ENCODE results near the gene HMGN2.

The HMGN2 gene

DNA sequence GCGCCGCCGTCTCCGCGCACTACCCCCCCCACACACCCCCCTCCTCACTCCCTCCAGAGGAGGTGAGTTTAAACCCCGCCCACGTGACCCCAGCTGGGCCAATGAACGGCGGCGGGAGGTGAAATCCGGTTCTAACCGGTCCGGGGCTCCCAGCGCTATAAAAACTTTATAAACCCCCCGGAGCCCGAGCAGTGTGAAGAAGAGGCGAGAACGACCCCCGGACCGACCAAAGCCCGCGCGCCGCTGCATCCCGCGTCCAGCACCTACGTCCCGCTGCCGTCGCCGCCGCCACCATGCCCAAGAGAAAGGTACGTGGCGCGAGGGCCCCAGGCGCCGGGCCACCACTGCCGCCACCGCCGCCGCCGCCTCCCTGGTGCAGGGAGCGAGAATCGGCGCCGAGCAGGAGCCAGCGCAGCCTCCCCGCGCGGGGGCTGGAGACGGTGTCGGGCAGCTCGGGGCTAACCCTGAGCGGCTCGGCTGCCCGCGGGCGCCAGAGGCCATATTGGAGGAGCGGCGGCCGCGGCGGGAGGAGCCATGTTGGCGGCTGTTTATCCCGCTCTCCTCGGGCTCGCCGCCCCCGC is at the start of gene HMGN2:
TSS of gene HMGN2 (plus strand) at position 121 of the 581 bp plus-strand sequence. CDS start at position 294, 173 bp downstream.
- Mint-ChIP-seq H3K9me3 (no peaks in the 10 kb centered on the region), H3K36me3 (peaks cover 54 to 60% of the 10 kb centered on the region in 2 donors), H3K4me3 (peak within 1 kb of the TSS; percentile 88 to 95), H3K4me1 (peaks cover 33 to 69% of the 10 kb centered on the region in 2 donors), H3K27ac (peak within 1 kb of the TSS; percentile 98), H3K27me3 (no peaks in the 10 kb centered on the region)
- DNase-seq (peak; percentile 81), ATAC-seq (replicated peaks) (peak; percentile 76 to 77)

DNA sequence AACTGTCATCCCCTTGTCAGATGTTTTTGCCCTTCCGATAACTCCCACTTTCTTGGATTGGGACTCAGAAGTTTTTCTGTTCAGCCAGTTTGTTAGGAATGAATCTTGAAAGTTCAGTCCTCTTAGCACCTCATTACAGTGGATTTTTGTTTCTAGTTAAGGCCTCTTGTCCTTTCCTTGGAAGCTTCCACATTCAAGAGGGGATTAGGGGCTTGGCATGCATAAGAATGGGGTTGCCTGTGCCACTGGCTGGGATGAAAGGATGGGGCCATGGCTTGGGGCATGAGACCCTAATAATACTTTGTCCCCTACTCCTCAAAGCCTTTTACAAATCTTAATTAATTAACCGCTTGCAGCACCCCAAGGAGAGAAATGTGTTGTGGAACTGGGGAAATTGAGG is 42.5 kb upstream of the HMGN2 start:
- no peak for DNase-seq
- Mint-ChIP-seq H3K9me3 (no peaks in the 10 kb centered on the region), H3K27ac (no peak overlapping the region), H3K4me3 (peak overlapping the region in 1 of 2 donors; percentile 17), H3K27me3 (peaks cover 0 to 15% of the 10 kb centered on the region in 2 donors), H3K36me3 (peaks cover 6 to 13% of the 10 kb centered on the region in 2 donors), H3K4me1 (peaks cover 12 to 32% of the 10 kb centered on the region in 2 donors)
- no peak for ATAC-seq (replicated peaks)

- Mint-ChIP-seq H3K4me1 (peaks cover 12 to 32% of the 10 kb centered on the region in 2 donors), H3K4me3 (peak within 1 kb of the TSS; percentile 93), H3K9me3 (no peaks in the 10 kb centered on the region), H3K36me3 (peaks cover 10 to 16% of the 10 kb centered on the region in 2 donors), H3K27ac (peak within 1 kb of the TSS; percentile 96), H3K27me3 (no peaks in the 10 kb centered on the region)
- DNase-seq = peak; percentile 99
- peak; percentile 96 to 97 for ATAC-seq (replicated peaks)
These were observed 40.1 kb upstream of the HMGN2 start, which contains the start of gene DHDDS for GRCh38 chr1:26431979-26432695. Gene DHDDS, plus strand, starts transcription at chr1:26432321. Its CDS starts 625 bp downstream, at chr1:26432946.

- Mint-ChIP-seq H3K36me3 (peaks cover 10 to 16% of the 10 kb centered on the region in 2 donors), H3K4me1 (peaks cover 12 to 32% of the 10 kb centered on the region in 2 donors), H3K27ac (no peak overlapping the region), H3K4me3 (peak overlapping the region; percentile 93), H3K9me3 (no peaks in the 10 kb centered on the region), H3K27me3 (no peaks in the 10 kb centered on the region)
- no peak for DNase-seq
- no peak for ATAC-seq (replicated peaks)
These were observed 39.4 kb upstream of the HMGN2 start for GRCh38 chr1:26432793-26433192.

DNA sequence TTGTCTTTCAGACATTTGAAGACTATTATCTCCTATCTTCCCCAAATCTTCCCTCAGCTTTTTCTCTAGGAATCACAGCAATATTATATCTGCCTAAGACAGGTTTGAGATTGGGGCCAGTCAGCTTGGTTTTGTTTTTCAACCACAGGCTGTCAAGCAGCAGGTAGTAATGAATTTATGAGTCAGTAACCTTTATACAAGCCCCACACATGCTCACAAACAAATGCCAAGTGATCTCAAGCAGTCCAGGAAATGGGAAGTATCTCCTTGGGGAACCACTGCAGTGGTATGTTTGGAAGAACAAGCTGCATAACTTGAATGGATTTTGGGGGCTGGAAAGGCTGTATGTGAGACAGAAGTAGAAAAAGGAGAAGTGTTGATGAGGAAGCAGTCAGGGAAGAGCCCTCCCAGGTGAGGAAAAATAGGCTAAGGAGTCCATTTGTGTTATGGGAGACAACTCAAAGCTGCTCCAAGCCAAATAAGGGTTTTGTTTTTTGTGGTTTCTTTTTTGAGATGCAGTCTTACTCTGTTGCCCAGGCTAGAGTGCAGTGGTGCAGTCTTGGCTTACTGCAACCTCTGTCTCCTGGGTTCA is 38.0 kb upstream of the HMGN2 start:
- Mint-ChIP-seq H3K27me3 (no peaks in the 10 kb centered on the region), H3K4me1 (peaks cover 13 to 32% of the 10 kb centered on the region in 2 donors), H3K9me3 (no peaks in the 10 kb centered on the region), H3K36me3 (peaks cover 21 to 29% of the 10 kb centered on the region in 2 donors), H3K27ac (no peak overlapping the region), H3K4me3 (peak overlapping the region in 1 of 2 donors; percentile 26)
- DNase-seq (no peak), ATAC-seq (replicated peaks) (peak in 1 of 2 donors; percentile 22)

DNA sequence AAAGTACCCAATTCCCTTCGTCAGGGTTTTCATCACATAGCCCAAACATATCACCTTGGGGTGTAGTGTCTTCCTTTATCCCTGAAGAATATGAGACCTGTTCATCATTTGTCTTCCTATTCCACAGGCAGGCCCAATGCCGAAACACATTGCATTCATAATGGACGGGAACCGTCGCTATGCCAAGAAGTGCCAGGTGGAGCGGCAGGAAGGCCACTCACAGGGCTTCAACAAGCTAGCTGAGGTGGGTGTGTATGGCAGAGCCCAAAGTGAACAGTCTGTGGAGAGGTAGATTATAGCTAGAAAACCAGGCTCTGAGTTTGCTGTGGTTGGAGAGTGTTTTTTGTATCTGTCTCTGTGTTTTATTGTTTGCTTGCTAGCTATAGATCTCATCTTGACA is 34.2 kb upstream of the HMGN2 start:
- DNase-seq = no peak
- ATAC-seq (replicated peaks) = no peak
- Mint-ChIP-seq H3K4me3 (no peak overlapping the region), H3K27ac (no peak overlapping the region), H3K9me3 (no peaks in the 10 kb centered on the region), H3K27me3 (no peaks in the 10 kb centered on the region), H3K36me3 (peaks cover 43 to 44% of the 10 kb centered on the region in 2 donors), H3K4me1 (peaks cover 7 to 16% of the 10 kb centered on the region in 2 donors)

- peaks cover 53 to 59% of the 10 kb centered on the region in 2 donors for H3K36me3 Mint-ChIP-seq
- H3K4me3 Mint-ChIP-seq = no peak overlapping the region
- ATAC-seq (replicated peaks) (no peak), DNase-seq (no peak)
- H3K27me3 Mint-ChIP-seq = no peaks in the 10 kb centered on the region
- H3K27ac Mint-ChIP-seq = no peak overlapping the region
- peaks cover 0 to 1% of the 10 kb centered on the region in 2 donors for H3K4me1 Mint-ChIP-seq
- H3K9me3 Mint-ChIP-seq = no peaks in the 10 kb centered on the region
These were observed 32.0 kb upstream of the HMGN2 start for GRCh38 chr1:26440259-26440658.

DNA sequence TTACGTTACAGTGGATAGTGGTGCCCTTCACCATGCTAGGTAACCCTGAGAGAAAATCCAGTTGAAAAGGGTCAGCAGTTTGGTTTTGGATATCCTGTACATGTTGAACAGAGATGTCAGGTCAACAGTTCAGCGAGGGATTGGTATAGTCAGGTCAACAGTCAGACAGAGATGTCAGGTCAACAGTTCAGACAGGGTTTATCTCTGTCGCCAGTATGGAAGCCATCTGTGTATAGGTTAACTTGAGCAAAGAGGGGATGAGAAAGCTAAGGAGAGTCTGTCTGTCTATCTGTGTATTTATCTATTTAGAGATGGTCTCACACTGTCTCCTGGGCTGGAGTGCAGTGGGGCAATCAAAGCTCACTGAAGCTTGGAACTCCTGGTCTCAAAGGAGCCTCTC is 22.4 kb upstream of the HMGN2 start:
- no peak for ATAC-seq (replicated peaks)
- no peaks in the 10 kb centered on the region for H3K9me3 Mint-ChIP-seq

GRCh38 chr1:26450908-26451307 is 21.3 kb upstream of the HMGN2 start:
- no peak for ATAC-seq (replicated peaks)
- Mint-ChIP-seq H3K4me1 (peaks cover 4 to 9% of the 10 kb centered on the region in 2 donors), H3K36me3 (peaks cover 46 to 60% of the 10 kb centered on the region in 2 donors), H3K27ac (no peak overlapping the region), H3K27me3 (no peaks in the 10 kb centered on the region), H3K4me3 (no peak overlapping the region), H3K9me3 (no peaks in the 10 kb centered on the region)
- no peak for DNase-seq

More for the DNA sequence above, 22.4 kb upstream of the HMGN2 start:
- Mint-ChIP-seq H3K36me3 (peaks cover 46 to 60% of the 10 kb centered on the region in 2 donors), H3K27ac (no peak overlapping the region), H3K4me1 (peaks cover 4 to 9% of the 10 kb centered on the region in 2 donors), H3K4me3 (no peak overlapping the region), H3K27me3 (no peaks in the 10 kb centered on the region)
- DNase-seq = no peak

- Mint-ChIP-seq H3K4me3 (no peak overlapping the region), H3K36me3 (peaks cover 37 to 50% of the 10 kb centered on the region in 2 donors), H3K4me1 (peaks cover 1 to 2% of the 10 kb centered on the region in 2 donors), H3K9me3 (no peaks in the 10 kb centered on the region), H3K27ac (no peak overlapping the region), H3K27me3 (no peaks in the 10 kb centered on the region)
- ATAC-seq (replicated peaks) (no peak), DNase-seq (no peak)
These were observed 19.6 kb upstream of the HMGN2 start for GRCh38 chr1:26452459-26453183.

GRCh38 chr1:26459148-26459547 is 13.1 kb upstream of the HMGN2 start:
- Mint-ChIP-seq H3K4me3 (no peak overlapping the region), H3K4me1 (no peaks in the 10 kb centered on the region), H3K27ac (no peak overlapping the region), H3K9me3 (no peaks in the 10 kb centered on the region), H3K36me3 (peaks cover 38 to 43% of the 10 kb centered on the region in 2 donors), H3K27me3 (no peaks in the 10 kb centered on the region)
- no peak for DNase-seq
- no peak for ATAC-seq (replicated peaks)

- peaks cover 39 to 43% of the 10 kb centered on the region in 2 donors for H3K36me3 Mint-ChIP-seq
- DNase-seq (no peak), ATAC-seq (replicated peaks) (no peak)
- H3K27me3 Mint-ChIP-seq = no peaks in the 10 kb centered on the region
- no peak overlapping the region for H3K27ac Mint-ChIP-seq
- H3K4me1 Mint-ChIP-seq = peaks cover 0 to under 1% of the 10 kb centered on the region in 2 donors
- no peaks in the 10 kb centered on the region for H3K9me3 Mint-ChIP-seq
- H3K4me3 Mint-ChIP-seq = no peak overlapping the region
These were observed 12.6 kb upstream of the HMGN2 start for GRCh38 chr1:26459573-26460031.

DNA sequence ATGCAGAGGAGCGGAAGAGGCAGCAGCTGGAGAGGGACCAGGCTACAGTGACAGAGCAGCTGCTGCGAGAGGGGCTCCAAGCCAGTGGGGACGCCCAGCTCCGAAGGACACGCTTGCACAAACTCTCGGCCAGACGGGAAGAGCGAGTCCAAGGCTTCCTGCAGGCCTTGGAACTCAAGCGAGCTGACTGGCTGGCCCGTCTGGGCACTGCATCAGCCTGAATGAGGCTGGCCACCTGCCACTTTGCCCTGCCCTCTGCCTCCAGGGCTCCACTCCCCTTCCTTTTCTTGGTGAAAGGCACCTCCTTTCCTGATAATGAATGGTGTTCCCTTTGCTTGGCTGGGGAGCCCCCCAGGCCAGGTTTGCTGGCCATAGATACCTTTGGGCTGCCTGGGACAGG is 3.3 kb upstream of the HMGN2 start:
- DNase-seq (no peak), ATAC-seq (replicated peaks) (no peak)
- no peaks in the 10 kb centered on the region for H3K27me3 Mint-ChIP-seq
- H3K27ac Mint-ChIP-seq = peak overlapping the region; percentile 76
- peaks cover 24 to 43% of the 10 kb centered on the region in 2 donors for H3K4me1 Mint-ChIP-seq
- no peak overlapping the region for H3K4me3 Mint-ChIP-seq
- H3K36me3 Mint-ChIP-seq = peaks cover 57 to 63% of the 10 kb centered on the region in 2 donors
- H3K9me3 Mint-ChIP-seq = no peaks in the 10 kb centered on the region

- Mint-ChIP-seq H3K27ac (peak overlapping the region; percentile 81), H3K27me3 (no peaks in the 10 kb centered on the region), H3K4me3 (no peak overlapping the region), H3K4me1 (peaks cover 26 to 50% of the 10 kb centered on the region in 2 donors), H3K9me3 (no peaks in the 10 kb centered on the region), H3K36me3 (peaks cover 57 to 66% of the 10 kb centered on the region in 2 donors)
- DNase-seq (no peak), ATAC-seq (replicated peaks) (no peak)
These were observed 2.7 kb upstream of the HMGN2 start for GRCh38 chr1:26469558-26469957.
